ENCODE results near the gene KLK14.

DNA sequence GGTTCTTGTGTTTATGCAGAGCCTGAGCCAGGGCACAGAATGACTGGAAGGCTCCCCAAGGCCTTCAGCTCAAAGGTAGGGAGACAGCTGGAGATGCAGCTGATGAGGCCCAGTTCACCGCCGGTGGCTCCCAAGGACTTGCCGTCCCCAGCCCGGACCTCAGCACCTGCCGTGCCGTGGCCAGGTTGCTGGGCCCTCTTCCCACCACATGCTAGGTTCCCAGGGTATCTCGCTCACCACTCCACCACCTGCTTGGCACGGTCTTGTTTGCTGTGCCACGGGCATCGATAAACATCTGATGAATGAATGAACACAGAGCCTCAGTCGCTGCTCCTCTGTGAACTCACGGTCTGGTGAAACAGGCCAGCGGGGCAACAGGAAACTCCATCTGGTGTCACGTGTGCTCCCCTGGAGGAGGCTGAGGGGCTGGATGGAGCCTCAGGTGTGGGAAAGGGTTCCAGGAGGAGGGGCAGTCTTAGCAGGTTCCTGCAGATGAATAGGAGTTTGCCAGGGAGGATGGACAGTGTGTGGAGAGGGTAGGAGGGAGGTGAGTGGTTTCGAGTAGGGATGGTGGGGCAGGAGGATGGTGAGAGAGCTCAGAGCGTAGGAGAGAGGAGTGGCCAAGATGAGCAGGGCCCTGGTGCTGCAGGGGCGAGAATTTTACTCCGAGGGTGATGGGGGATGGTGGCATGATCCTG is 3.6 kb upstream of the KLK14 start:
- TF ChIP-seq, protein P1, sequence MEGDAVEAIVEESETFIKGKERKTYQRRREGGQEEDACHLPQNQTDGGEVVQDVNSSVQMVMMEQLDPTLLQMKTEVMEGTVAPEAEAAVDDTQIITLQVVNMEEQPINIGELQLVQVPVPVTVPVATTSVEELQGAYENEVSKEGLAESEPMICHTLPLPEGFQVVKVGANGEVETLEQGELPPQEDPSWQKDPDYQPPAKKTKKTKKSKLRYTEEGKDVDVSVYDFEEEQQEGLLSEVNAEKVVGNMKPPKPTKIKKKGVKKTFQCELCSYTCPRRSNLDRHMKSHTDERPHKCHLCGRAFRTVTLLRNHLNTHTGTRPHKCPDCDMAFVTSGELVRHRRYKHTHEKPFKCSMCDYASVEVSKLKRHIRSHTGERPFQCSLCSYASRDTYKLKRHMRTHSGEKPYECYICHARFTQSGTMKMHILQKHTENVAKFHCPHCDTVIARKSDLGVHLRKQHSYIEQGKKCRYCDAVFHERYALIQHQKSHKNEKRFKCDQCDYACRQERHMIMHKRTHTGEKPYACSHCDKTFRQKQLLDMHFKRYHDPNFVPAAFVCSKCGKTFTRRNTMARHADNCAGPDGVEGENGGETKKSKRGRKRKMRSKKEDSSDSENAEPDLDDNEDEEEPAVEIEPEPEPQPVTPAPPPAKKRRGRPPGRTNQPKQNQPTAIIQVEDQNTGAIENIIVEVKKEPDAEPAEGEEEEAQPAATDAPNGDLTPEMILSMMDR (IDR thresholded peaks at IDR 0.05; ENCODE audit: insufficient read depth, low read length): no peak
- no peak for TF ChIP-seq POLR2AphosphoS5 (IDR thresholded peaks at IDR 0.05; ENCODE audit: low read depth)
